Measurements from ENCODE around the gene FRMD4A.

FRMD4A gene

GRCh38 chr10:13960603-13961002, 370.1 kb downstream of the FRMD4A start:
- no peaks in the 10 kb centered on the region for H3K79me2 ChIP-seq (ENCODE audit: insufficient read depth, low read length)
- H3K4me1 ChIP-seq (ENCODE audit: insufficient read depth, low read length): no peaks in the 10 kb centered on the region
- no peaks in the 10 kb centered on the region for H4K20me1 ChIP-seq (ENCODE audit: insufficient read depth, low read length)
- H3K9ac ChIP-seq (ENCODE audit: low read depth, low read length): no peak overlapping the region
- H3K4me3 ChIP-seq (ENCODE audit: low read depth in 1 of 2, low read length in 2 of 2): no peak overlapping the region
- ATAC-seq (ENCODE audit: insufficient read depth, low read depth) (no peak), DNase-seq (no peak)
- no peaks in the 10 kb centered on the region for H3K9me3 ChIP-seq (ENCODE audit: insufficient read depth, low read length, severe bottlenecking)
- H3K27me3 ChIP-seq (ENCODE audit: insufficient read depth, low read length, poor library complexity): no peaks in the 10 kb centered on the region
- no peak overlapping the region for H2AFZ ChIP-seq (ENCODE audit: low read depth, low read length)
- no peak overlapping the region for H3K27ac ChIP-seq (ENCODE audit: low read length)
- H3K4me2 ChIP-seq (ENCODE audit: insufficient read depth, low read length): no peak overlapping the region
- TF ChIP-seq, protein P1, sequence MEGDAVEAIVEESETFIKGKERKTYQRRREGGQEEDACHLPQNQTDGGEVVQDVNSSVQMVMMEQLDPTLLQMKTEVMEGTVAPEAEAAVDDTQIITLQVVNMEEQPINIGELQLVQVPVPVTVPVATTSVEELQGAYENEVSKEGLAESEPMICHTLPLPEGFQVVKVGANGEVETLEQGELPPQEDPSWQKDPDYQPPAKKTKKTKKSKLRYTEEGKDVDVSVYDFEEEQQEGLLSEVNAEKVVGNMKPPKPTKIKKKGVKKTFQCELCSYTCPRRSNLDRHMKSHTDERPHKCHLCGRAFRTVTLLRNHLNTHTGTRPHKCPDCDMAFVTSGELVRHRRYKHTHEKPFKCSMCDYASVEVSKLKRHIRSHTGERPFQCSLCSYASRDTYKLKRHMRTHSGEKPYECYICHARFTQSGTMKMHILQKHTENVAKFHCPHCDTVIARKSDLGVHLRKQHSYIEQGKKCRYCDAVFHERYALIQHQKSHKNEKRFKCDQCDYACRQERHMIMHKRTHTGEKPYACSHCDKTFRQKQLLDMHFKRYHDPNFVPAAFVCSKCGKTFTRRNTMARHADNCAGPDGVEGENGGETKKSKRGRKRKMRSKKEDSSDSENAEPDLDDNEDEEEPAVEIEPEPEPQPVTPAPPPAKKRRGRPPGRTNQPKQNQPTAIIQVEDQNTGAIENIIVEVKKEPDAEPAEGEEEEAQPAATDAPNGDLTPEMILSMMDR (IDR thresholded peaks at IDR 0.05; ENCODE audit: borderline replicate concordance, extremely low read depth, low read length, poor library complexity, severe bottlenecking): no peak
- no peak for TF ChIP-seq EZH2 (IDR thresholded peaks at IDR 0.05; ENCODE audit: borderline replicate concordance, low read depth, low read length, severe bottlenecking)
- no peaks in the 10 kb centered on the region for H3K36me3 ChIP-seq (ENCODE audit: insufficient read depth, low read length)

DNA sequence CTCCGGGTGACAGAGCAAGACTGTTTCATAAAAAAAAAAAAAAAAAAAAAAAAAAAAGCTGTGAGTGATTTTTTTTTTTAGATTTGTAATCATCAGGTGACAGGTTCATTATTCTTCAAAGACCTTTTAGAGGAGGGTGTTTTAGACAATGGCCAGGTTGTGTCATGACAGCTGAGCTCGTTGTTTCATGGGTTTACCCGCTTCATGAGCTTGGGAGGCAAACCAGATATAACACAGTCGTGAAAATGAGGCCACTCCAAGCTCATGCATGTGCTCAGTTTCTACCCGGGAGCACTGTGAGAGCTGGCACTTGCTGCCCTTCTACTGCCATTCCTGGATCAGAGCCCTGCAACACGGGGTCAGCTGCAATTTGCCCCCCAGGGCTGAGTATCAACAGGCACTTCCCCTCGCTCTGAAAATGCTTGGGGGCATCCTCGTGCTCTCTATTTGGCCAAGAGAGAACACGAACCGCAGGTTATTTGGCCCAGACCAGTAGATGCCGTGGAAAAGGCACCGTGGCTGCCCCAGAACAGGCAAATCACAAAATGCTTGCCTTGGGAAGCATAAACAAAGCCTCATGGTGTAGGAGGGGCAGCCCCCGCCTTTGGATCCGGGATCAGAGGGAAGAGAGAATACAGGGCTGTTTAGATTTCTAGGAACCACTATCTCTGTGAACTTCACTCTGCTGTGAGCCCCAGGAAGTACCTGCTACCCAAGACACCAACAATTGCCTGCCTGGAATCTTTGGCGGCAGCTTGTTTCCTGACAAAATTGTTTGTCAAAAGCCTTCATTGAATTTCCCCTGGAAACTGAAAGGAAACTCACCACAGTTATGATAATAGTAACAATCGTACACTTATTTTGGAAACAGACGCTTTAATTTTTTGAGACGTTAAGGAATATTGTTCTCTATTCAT, 371.0 kb downstream of the FRMD4A start:
- no peaks in the 10 kb centered on the region for H3K79me2 ChIP-seq (ENCODE audit: insufficient read depth, low read length)
- no peak overlapping the region for H2AFZ ChIP-seq (ENCODE audit: low read depth, low read length)
- H3K9me3 ChIP-seq (ENCODE audit: insufficient read depth, low read length, severe bottlenecking): no peaks in the 10 kb centered on the region
- no peaks in the 10 kb centered on the region for H3K36me3 ChIP-seq (ENCODE audit: insufficient read depth, low read length)
- H4K20me1 ChIP-seq (ENCODE audit: insufficient read depth, low read length): no peaks in the 10 kb centered on the region
- no peak overlapping the region for H3K27ac ChIP-seq (ENCODE audit: low read length)
- no peak for ATAC-seq (ENCODE audit: insufficient read depth, low read depth)
- H3K27me3 ChIP-seq (ENCODE audit: insufficient read depth, low read length, poor library complexity): no peaks in the 10 kb centered on the region
- no peaks in the 10 kb centered on the region for H3K4me1 ChIP-seq (ENCODE audit: insufficient read depth, low read length)
- H3K4me2 ChIP-seq (ENCODE audit: insufficient read depth, low read length): no peak overlapping the region
- no peak overlapping the region for H3K9ac ChIP-seq (ENCODE audit: low read depth, low read length)
- DNase-seq: no peak
- H3K4me3 ChIP-seq (ENCODE audit: low read depth in 1 of 2, low read length in 2 of 2): no peak overlapping the region
- no peak for TF ChIP-seq EZH2 (IDR thresholded peaks at IDR 0.05; ENCODE audit: borderline replicate concordance, low read depth, low read length, severe bottlenecking)
- TF ChIP-seq, protein P1 (IDR thresholded peaks at IDR 0.05; ENCODE audit: borderline replicate concordance, extremely low read depth, low read length, poor library complexity, severe bottlenecking): no peak

GRCh38 chr10:13957856-13958255, 372.9 kb downstream of the FRMD4A start:
- Histone ChIP-seq H3K27me3 (ENCODE audit: insufficient read depth, low read length, poor library complexity) (no peaks in the 10 kb centered on the region), H3K4me1 (ENCODE audit: insufficient read depth, low read length) (no peaks in the 10 kb centered on the region), H3K9ac (ENCODE audit: low read depth, low read length) (no peak overlapping the region), H3K4me3 (ENCODE audit: low read depth in 1 of 2, low read length in 2 of 2) (no peak overlapping the region), H3K27ac (ENCODE audit: low read length) (no peak overlapping the region), H3K79me2 (ENCODE audit: insufficient read depth, low read length) (no peaks in the 10 kb centered on the region), H2AFZ (ENCODE audit: low read depth, low read length) (no peak overlapping the region), H4K20me1 (ENCODE audit: insufficient read depth, low read length) (no peaks in the 10 kb centered on the region), H3K4me2 (ENCODE audit: insufficient read depth, low read length) (no peak overlapping the region), H3K9me3 (ENCODE audit: insufficient read depth, low read length, severe bottlenecking) (no peaks in the 10 kb centered on the region), H3K36me3 (ENCODE audit: insufficient read depth, low read length) (no peaks in the 10 kb centered on the region)
- no peak for ATAC-seq (ENCODE audit: insufficient read depth, low read depth)
- no peak for TF ChIP-seq EZH2 (IDR thresholded peaks at IDR 0.05; ENCODE audit: borderline replicate concordance, low read depth, low read length, severe bottlenecking)
- TF ChIP-seq, protein P1 (IDR thresholded peaks at IDR 0.05; ENCODE audit: borderline replicate concordance, extremely low read depth, low read length, poor library complexity, severe bottlenecking): no peak
- no peak for DNase-seq
